ENCODE results near the gene SLC8A1. TPM values are rescaled to one million over a fixed set of nuclear protein-coding genes. Genes with fewer than 3 reads are reported as not detected.

Gene SLC8A1
- polyA plus RNA-seq, 3 donors = 16.9 to 18.2 (median 18.0) TPM

DNA sequence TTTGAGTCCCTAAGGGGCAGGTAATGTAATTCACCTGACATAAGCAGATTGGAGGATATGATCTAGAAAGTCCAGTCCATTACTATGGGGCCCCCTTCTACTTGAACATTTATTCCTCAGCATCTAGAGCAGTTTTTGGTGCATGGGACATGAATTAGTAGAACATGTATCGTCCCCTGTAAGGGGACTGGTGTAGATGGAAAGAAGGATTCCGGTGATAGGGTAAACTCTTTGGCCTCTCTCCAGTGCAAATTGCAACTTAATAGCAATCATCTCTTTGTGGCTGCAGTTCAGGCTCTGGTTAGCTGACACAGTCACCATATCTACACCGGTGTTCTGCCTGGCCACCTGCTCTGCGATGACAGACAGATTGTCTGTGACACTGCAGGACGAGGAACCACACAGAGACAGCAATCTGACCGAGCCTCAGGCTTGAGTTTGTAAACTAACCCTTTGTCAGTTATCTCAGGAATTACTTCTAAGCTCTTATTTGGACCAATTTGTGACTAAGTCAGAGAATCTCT, 6.4 kb upstream of the SLC8A1 start:
- H4K20me1 ChIP-seq (ENCODE audit: insufficient read depth, low read length) = no peaks in the 10 kb centered on the region
- H3K36me3 ChIP-seq (replicated peaks in 1 of 2; ENCODE audit: control insufficient read depth in 1 of 2, insufficient read depth in 2 of 2, low read length in 2 of 2) = no peaks in the 10 kb centered on the region
- TF ChIP-seq, protein P1, sequence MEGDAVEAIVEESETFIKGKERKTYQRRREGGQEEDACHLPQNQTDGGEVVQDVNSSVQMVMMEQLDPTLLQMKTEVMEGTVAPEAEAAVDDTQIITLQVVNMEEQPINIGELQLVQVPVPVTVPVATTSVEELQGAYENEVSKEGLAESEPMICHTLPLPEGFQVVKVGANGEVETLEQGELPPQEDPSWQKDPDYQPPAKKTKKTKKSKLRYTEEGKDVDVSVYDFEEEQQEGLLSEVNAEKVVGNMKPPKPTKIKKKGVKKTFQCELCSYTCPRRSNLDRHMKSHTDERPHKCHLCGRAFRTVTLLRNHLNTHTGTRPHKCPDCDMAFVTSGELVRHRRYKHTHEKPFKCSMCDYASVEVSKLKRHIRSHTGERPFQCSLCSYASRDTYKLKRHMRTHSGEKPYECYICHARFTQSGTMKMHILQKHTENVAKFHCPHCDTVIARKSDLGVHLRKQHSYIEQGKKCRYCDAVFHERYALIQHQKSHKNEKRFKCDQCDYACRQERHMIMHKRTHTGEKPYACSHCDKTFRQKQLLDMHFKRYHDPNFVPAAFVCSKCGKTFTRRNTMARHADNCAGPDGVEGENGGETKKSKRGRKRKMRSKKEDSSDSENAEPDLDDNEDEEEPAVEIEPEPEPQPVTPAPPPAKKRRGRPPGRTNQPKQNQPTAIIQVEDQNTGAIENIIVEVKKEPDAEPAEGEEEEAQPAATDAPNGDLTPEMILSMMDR (IDR thresholded peaks at IDR 0.05) = no peak
- no peaks in the 10 kb centered on the region for H3K27me3 ChIP-seq (ENCODE audit: control insufficient read depth in 2 of 2, insufficient read depth in 2 of 2, low read length in 2 of 2)
- H3K27ac ChIP-seq (ENCODE audit: low read depth in 1 of 2, low read length in 2 of 2) = no peak overlapping the region
- H3K27ac Mint-ChIP-seq = peak overlapping the region in 1 of 7 donors; percentile 16
- peaks cover 0 to 3% (median 2%) of the 10 kb centered on the region in 3 donors for H3K27me3 Mint-ChIP-seq (ENCODE audit: low read depth in 3 of 3)
- H3K9ac ChIP-seq (ENCODE audit: insufficient read depth, low read length, poor library complexity, severe bottlenecking) = no peak overlapping the region
- H3K4me1 Mint-ChIP-seq = peaks cover 52% of the 10 kb centered on the region
- peaks cover 2% of the 10 kb centered on the region for H3K79me2 ChIP-seq (ENCODE audit: insufficient read depth, low read length)
- H3K9me3 Mint-ChIP-seq = peaks cover 0 to 2% (median 0%) of the 10 kb centered on the region in 7 donors
- no peak overlapping the region for H2AFZ ChIP-seq (ENCODE audit: insufficient read depth, low read depth, low read length, poor library complexity, severe bottlenecking)
- no peaks in the 10 kb centered on the region for H3K9me3 ChIP-seq (replicated peaks in 1 of 2; ENCODE audit: control insufficient read depth in 1 of 2, insufficient read depth in 1 of 2, low read length in 2 of 2)
- H3K4me1 ChIP-seq (ENCODE audit: control insufficient read depth in 1 of 2, insufficient read depth in 2 of 2, low read length in 2 of 2) = peaks cover 34 to 48% of the 10 kb centered on the region in 2 donors
- no peak for DNase-seq
- H3K4me3 ChIP-seq (replicated peaks in 1 of 3; ENCODE audit: low read depth in 2 of 3, low read length in 3 of 3) = no peak overlapping the region
- no peak overlapping the region for H3K4me3 Mint-ChIP-seq
- WGBS (ENCODE audit: insufficient coverage) = 60% methylated on average over 4 of the region's 6 CpGs
- intact Hi-C loops (cut with micrococcal nuclease) = loop anchor here in 1 of 2 donors (10.0 kb wide), 1 partner anchor 96 kb away; no protein-coding TSS in a partner anchor
- no peaks in the 10 kb centered on the region for H3K36me3 Mint-ChIP-seq
- H3K4me2 ChIP-seq (replicated peaks; ENCODE audit: extremely low read depth, low read length, poor library complexity, severe bottlenecking) = no peak overlapping the region

DNA sequence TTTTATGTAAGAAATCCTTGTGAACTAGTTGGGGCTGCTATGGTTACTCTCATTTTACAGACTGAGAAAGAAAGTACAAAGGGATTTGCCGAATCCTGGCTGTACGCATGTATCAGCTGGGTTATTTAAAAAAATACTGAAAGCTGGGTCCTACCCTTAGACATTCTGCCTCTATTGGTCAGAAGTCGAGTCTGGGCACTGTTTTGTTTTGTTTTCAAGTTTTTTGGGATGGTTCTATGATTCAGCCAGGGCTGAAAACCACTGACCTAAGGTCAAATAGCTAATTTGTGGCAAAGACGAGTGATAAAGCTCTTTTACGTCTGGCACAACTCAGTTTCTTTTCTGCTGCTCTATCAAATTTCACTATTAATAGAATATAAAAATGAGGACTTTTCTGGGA, 5.9 kb upstream of the SLC8A1 start:
- peaks cover 0 to 3% (median 2%) of the 10 kb centered on the region in 3 donors for H3K27me3 Mint-ChIP-seq (ENCODE audit: low read depth in 3 of 3)
- Histone ChIP-seq H2AFZ (ENCODE audit: insufficient read depth, low read depth, low read length, poor library complexity, severe bottlenecking) (no peak overlapping the region), H3K4me1 (ENCODE audit: control insufficient read depth in 1 of 2, insufficient read depth in 2 of 2, low read length in 2 of 2) (peaks cover 39 to 53% of the 10 kb centered on the region in 2 donors), H3K36me3 (replicated peaks in 1 of 2; ENCODE audit: control insufficient read depth in 1 of 2, insufficient read depth in 2 of 2, low read length in 2 of 2) (no peaks in the 10 kb centered on the region), H3K4me3 (replicated peaks in 1 of 3; ENCODE audit: low read depth in 2 of 3, low read length in 3 of 3) (no peak overlapping the region), H3K9ac (ENCODE audit: insufficient read depth, low read length, poor library complexity, severe bottlenecking) (no peak overlapping the region), H3K9me3 (replicated peaks in 1 of 2; ENCODE audit: control insufficient read depth in 1 of 2, insufficient read depth in 1 of 2, low read length in 2 of 2) (no peaks in the 10 kb centered on the region), H3K27me3 (ENCODE audit: control insufficient read depth in 2 of 2, insufficient read depth in 2 of 2, low read length in 2 of 2) (no peaks in the 10 kb centered on the region), H3K27ac (ENCODE audit: low read depth in 1 of 2, low read length in 2 of 2) (no peak overlapping the region), H3K4me2 (replicated peaks; ENCODE audit: extremely low read depth, low read length, poor library complexity, severe bottlenecking) (no peak overlapping the region), H4K20me1 (ENCODE audit: insufficient read depth, low read length) (no peaks in the 10 kb centered on the region), H3K79me2 (ENCODE audit: insufficient read depth, low read length) (peaks cover 7% of the 10 kb centered on the region)
- no peak overlapping the region for H3K4me3 Mint-ChIP-seq
- H3K27ac Mint-ChIP-seq = peak overlapping the region in 1 of 7 donors; percentile 16
- WGBS (ENCODE audit: insufficient coverage) = 100% methylated on average over 2 of the region's 5 CpGs
- DNase-seq = no peak
- TF ChIP-seq, protein P1 (IDR thresholded peaks at IDR 0.05) = no peak
- peaks cover 0 to 2% (median 0%) of the 10 kb centered on the region in 7 donors for H3K9me3 Mint-ChIP-seq
- H3K4me1 Mint-ChIP-seq = peaks cover 52% of the 10 kb centered on the region
- intact Hi-C loops (cut with micrococcal nuclease) = loop anchor here in 1 of 2 donors (10.0 kb wide), 1 partner anchor 97 kb away; no protein-coding TSS in a partner anchor
- H3K36me3 Mint-ChIP-seq = peaks cover 0 to 3% of the 10 kb centered on the region in 2 donors

Measured in CD14-positive monocyte (primary cell).